HepG2 (cell line): Measurements from ENCODE around the gene IGHMBP2. TPM values are rescaled to one million over a fixed set of nuclear protein-coding genes. Genes with fewer than 3 reads are reported as not detected.

ENCODE experiments used
- ATAC-seq: fragments of 200-7000 bp; cut with Tn5 transposase; 3 replicates; pipeline ENCODE4 v1.9.1; 2020; ENCODE audit warnings: mild to moderate bottlenecking, moderate library complexity
- BruUV-seq: library from RNA; stranded (reverse); fragments of 400-500 nt; replicated peaks from 2 replicates; lab custom pipeline; 2021; lab: Mats Ljungman, UMichigan
- CTCF ChIA-PET: fragments of 300-600 bp; formaldehyde crosslinking; extraction: SDS; loops from one replicate; lab custom pipeline; 2021; ENCODE audit warnings: low total read pairs, inconsistent platforms, low intra/inter-chr PET ratio; lab: Yijun Ruan, JAX
- POLR2A ChIA-PET: fragments of 350-600 bp; sonication (Branson Sonifier 250); formaldehyde crosslinking; loops from one replicate; lab custom pipeline; 2020; ENCODE audit warnings: antibody characterized with exemption, inconsistent platforms; lab: Yijun Ruan, JAX
- DNase-seq: peaks from one replicate; pipeline ENCODE4 v3.0.0-alpha.2; 2015; ENCODE audit warnings: low spot score
- FAIRE-seq: peaks from 3 replicates; lab custom pipeline; 2011; peaks lifted over from hg19 to GRCh38; lab: Jason Lieb, UNC
- H2AFZ ChIP-seq: one replicate; pipeline ENCODE4 v1.6.1; 2011; ENCODE audit warnings: low read length, inconsistent platforms
- H3K27ac ChIP-seq: fragments of 300-600 bp; 3 replicates; pipeline ENCODE4 v1.8.0; 2011; ENCODE audit warnings: mixed run types, mild to moderate bottlenecking, mixed read lengths, low read length, inconsistent platforms; ENCODE audit not compliant: insufficient read depth; ENCODE audit errors: extremely low read length
- H3K27me3 ChIP-seq, 2 experiments: fragments of 200-600 bp in 1 of 2; 2 replicates in 1 of 2; 3 replicates in 1 of 2; pipeline versions ENCODE4 v1.6.0 to v1.8.0; 2011; ENCODE audit warnings: low read length in 2 of 2, mild to moderate bottlenecking in 2 of 2, moderate library complexity in 2 of 2, inconsistent platforms in 1 of 2; ENCODE audit not compliant: insufficient read depth in 2 of 2, control insufficient read depth in 1 of 2
- H3K36me3 ChIP-seq, 2 experiments: fragments of 200-600 bp in 1 of 2; replicated peaks in 1 of 2; 2 replicates in 1 of 2; 3 replicates in 1 of 2; pipeline versions ENCODE4 v1.5.1 to v1.8.0; 2011; ENCODE audit warnings: low read length in 2 of 2, inconsistent platforms in 1 of 2; ENCODE audit not compliant: insufficient read depth in 2 of 2, control insufficient read depth in 1 of 2
- H3K4me1 ChIP-seq: 2 replicates; pipeline ENCODE4 v1.5.1; 2012; ENCODE audit warnings: low read length, inconsistent platforms; ENCODE audit not compliant: insufficient read depth
- H3K4me2 ChIP-seq: 2 replicates; pipeline ENCODE4 v1.6.0; 2011; ENCODE audit warnings: low read depth, low read length, inconsistent platforms
- H3K4me3 ChIP-seq, 3 experiments: fragments of 200-600 bp in 1 of 3; sonication (generic), shearing (Covaris generic) in 1 of 3; replicated peaks in 1 of 3; 2 replicates each; pipeline ENCODE4 v1.5.1; 2011 to 2016; ENCODE audit warnings: low read length in 3 of 3, inconsistent platforms in 2 of 3, low read depth in 2 of 3, mild to moderate bottlenecking in 2 of 3, control low read depth in 1 of 3, mixed read lengths in 1 of 3; ENCODE audit not compliant: insufficient read depth in 1 of 3
- H3K79me2 ChIP-seq: one replicate; pipeline ENCODE4 v1.6.1; 2011; ENCODE audit warnings: low read length, inconsistent platforms; ENCODE audit not compliant: insufficient read depth
- H3K9ac ChIP-seq: 2 replicates; pipeline ENCODE4 v1.6.0; 2011; ENCODE audit warnings: mild to moderate bottlenecking, low read depth, low read length, inconsistent platforms; ENCODE audit not compliant: insufficient read depth
- H3K9me3 ChIP-seq: 2 replicates; pipeline ENCODE4 v1.5.1; 2012; ENCODE audit warnings: mild to moderate bottlenecking, low read length
- H4K20me1 ChIP-seq: 2 replicates; pipeline ENCODE4 v1.6.0; 2011; ENCODE audit warnings: inconsistent platforms, mild to moderate bottlenecking, low read length, moderate library complexity; ENCODE audit not compliant: insufficient read depth
- CHCHD3 ChIP-seq: sonication (generic); formaldehyde crosslinking; IDR thresholded peaks from 2 replicates; pipeline ENCODE4 v1.8.0; 2022; ENCODE audit warnings: mild to moderate bottlenecking, missing genetic modification reagents, moderate library complexity
- GATAD1 ChIP-seq: IDR thresholded peaks from 2 replicates; pipeline ENCODE4 v1.6.1; 2016; ENCODE audit warnings: missing genetic modification reagents, missing compliant biosample characterization
- NFKB2 ChIP-seq: sonication (generic); formaldehyde crosslinking; IDR thresholded peaks from 2 replicates; pipeline ENCODE4 v1.4.0; 2020; ENCODE audit warnings: missing genetic modification reagents, borderline replicate concordance
- SMARCC2 ChIP-seq: fragments of 450-650 bp; IDR thresholded peaks from 2 replicates; pipeline ENCODE4 v1.6.1; 2017; ENCODE audit warnings: antibody characterized with exemption, mild to moderate bottlenecking
- ZBTB1 ChIP-seq: sonication (generic); formaldehyde crosslinking; IDR thresholded peaks from 2 replicates; pipeline ENCODE4 v1.4.0; 2020; ENCODE audit warnings: missing genetic modification reagents, borderline replicate concordance
- ZNF263 ChIP-seq: sonication (generic); formaldehyde crosslinking; IDR thresholded peaks from 2 replicates; pipeline ENCODE4 v1.4.0; 2020; ENCODE audit warnings: missing genetic modification reagents
- WGBS: methylation state at CpG from one replicate; pipeline ENCODE4 v1.1.6; 2017; ENCODE audit warnings: low lambda C conversion rate; 5-methylcytosine and 5-hydroxymethylcytosine counted together
- in situ Hi-C: cut with HindIII; loops from 2 replicates; pipeline ENCODE4 v1.10.0; 2017; ENCODE audit warnings: low pct_unique_long_range_greater_than_20kb; ENCODE audit not compliant: extremely low pct_ligation_motif_present
- intact Hi-C: fragments of 100-400 bp; cut with micrococcal nuclease; formaldehyde crosslinking; loops from one replicate; pipeline ENCODE4 v1.10.0; 2022; ENCODE audit not compliant: unreplicated experiment
- polyA plus RNA-seq, 8 experiments: library from polyadenylated mRNA; depleted of rRNA in 3 of 8; stranded (reverse) in 7 of 8; unstranded in 1 of 8; fragments of >200 nt; fragmentation: Illumina TruSeq in 4 of 8; extraction: Trizol in 4 of 8; gene quantifications; 2 replicates each; pipeline versions ENCODE4 v1.2.1 to v1.2.3, GENCODE V29; 2011 to 2016; ENCODE audit warnings: low read depth in 4 of 8, missing spikeins in 1 of 8, mixed read lengths in 1 of 8; ENCODE audit not compliant: insufficient read depth in 1 of 8
- total RNA-seq, 5 experiments: library from RNA; depleted of rRNA; stranded (reverse); fragments of >200 nt; fragmentation: Illumina TruSeq; extraction: Trizol; gene quantifications; 2 replicates each; pipeline ENCODE4 v1.2.3, GENCODE V29; 2016; ENCODE audit warnings: low read depth in 1 of 5
- TF ChIP-seq, protein P1 (sequence below): sonication (generic); formaldehyde crosslinking; IDR thresholded peaks from 2 replicates; pipeline ENCODE4 v1.4.0; 2020; ENCODE audit warnings: missing genetic modification reagents, mild to moderate bottlenecking, borderline replicate concordance
- TF ChIP-seq, protein P2 (sequence below): sonication (generic); formaldehyde crosslinking; IDR thresholded peaks from 2 replicates; pipeline ENCODE4 v1.4.0; 2020; ENCODE audit warnings: mild to moderate bottlenecking, missing genetic modification reagents

Gene IGHMBP2
- total and polyA plus RNA-seq, 2 of the 13 experiments (the other 11 are each of a cell fraction or from before 2014, with no cell fraction given), result 8.9 to 9.9 TPM

DNA sequence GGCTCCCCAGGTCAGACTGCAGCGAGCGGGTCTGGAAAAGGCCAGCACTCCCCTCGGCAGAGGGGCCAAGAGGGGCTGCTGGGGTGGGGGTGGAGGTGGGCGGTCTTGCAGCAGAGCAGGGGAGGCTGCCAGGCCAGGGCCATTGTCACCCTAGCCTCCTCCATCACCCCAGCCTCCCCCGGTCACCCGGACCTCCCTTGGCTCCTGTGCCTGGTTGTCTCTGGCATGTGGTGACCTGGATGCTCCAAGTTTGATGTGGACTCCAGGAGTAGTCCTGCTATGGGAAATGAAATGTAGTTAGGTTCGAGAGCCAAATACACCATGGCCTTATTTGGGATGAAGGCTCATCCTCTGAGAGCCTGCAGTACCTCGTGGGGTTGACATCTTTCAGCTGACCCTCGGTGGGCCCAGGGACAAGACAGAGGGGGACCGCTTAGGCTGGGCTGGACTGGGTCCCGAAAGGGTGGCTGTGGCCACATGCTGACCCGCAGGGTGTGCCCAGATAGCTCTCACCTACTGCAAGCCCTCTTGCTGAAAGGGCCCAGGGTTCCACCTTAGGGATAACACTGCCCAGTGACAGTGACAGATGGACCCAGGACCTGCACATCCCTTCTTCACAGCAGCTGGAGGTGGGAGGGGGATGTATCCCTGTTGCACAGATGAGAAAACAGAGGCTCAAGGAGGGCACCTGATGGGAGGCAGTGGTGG lies 53.0 kb downstream of the IGHMBP2 start:
- FAIRE-seq (no peak), DNase-seq (no peak), ATAC-seq (peak; percentile 11; the same call in 2 of the 3 replicates)
- in situ Hi-C loops, result no loop called here
- H3K4me1 ChIP-seq, result no peaks in the 10 kb centered on the region
- BruUV-seq, result no TSS peak
- no peaks in the 10 kb centered on the region for H4K20me1 ChIP-seq
- H3K36me3 ChIP-seq, result no peaks in the 10 kb centered on the region
- WGBS, result 71% methylated on average over 4 of the region's 12 CpGs
- CTCF ChIA-PET, result no interaction called here
- no peaks in the 10 kb centered on the region for H3K9me3 ChIP-seq
- no peak overlapping the region for H3K9ac ChIP-seq
- H3K79me2 ChIP-seq, result no peaks in the 10 kb centered on the region
- peaks cover 2 to 11% of the 10 kb centered on the region in 2 experiments; a peak in 4 of 5 replicates for H3K27me3 ChIP-seq
- TF ChIP-seq, protein P1, sequence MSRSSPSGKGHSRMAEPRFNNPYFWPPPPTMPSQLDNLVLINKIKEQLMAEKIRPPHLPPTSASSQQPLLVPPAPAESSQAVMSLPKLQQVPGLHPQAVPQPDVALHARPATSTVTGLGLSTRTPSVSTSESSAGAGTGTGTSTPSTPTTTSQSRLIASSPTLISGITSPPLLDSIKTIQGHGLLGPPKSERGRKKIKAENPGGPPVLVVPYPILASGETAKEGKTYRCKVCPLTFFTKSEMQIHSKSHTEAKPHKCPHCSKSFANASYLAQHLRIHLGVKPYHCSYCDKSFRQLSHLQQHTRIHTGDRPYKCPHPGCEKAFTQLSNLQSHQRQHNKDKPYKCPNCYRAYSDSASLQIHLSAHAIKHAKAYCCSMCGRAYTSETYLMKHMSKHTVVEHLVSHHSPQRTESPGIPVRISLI, result no peak
- TF ChIP-seq SMARCC2 (no peak), GATAD1 (CRISPR knock-in tag) (no peak), CHCHD3 (CRISPR knock-in tag) (no peak), NFKB2 (no peak), ZBTB1 (CRISPR knock-in tag) (no peak), ZNF263 (no peak)
- TF ChIP-seq, protein P2, sequence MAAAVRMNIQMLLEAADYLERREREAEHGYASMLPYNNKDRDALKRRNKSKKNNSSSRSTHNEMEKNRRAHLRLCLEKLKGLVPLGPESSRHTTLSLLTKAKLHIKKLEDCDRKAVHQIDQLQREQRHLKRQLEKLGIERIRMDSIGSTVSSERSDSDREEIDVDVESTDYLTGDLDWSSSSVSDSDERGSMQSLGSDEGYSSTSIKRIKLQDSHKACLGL (CRISPR knock-in tag), result no peak
- TF ChIP-seq, all 625 proteins: peak for 0
- H2AFZ ChIP-seq, result no peak overlapping the region
- intact Hi-C loops, result no loop called here
- H3K4me2 ChIP-seq, result no peak overlapping the region
- no peak overlapping the region for H3K27ac ChIP-seq
- POLR2A ChIA-PET, result no interaction called here
- no peak overlapping the region for H3K4me3 ChIP-seq
